GM23248 (cell line): ENCODE measurements around the gene JSRP1. TPM values are rescaled to one million over a fixed set of nuclear protein-coding genes. Genes with fewer than 3 reads are reported as not detected.

Experiments
- DNase-seq: peaks from one replicate; pipeline ENCODE4 v3.0.0-alpha.2; 2015
- H2AFZ ChIP-seq: fragments of 200-600 bp; sonication (generic); 2 replicates; pipeline ENCODE4 v1.6.1; 2016; ENCODE audit warnings: antibody characterized with exemption
- H3F3A ChIP-seq: fragments of 200-600 bp; sonication (generic); 2 replicates; pipeline ENCODE4 v1.6.1; 2016; ENCODE audit warnings: mild to moderate bottlenecking, antibody characterized with exemption, mixed run types; ENCODE audit not compliant: insufficient read depth
- H3K27ac ChIP-seq: fragments of 200-600 bp; sonication (generic); 2 replicates; pipeline ENCODE4 v1.5.1; 2016; ENCODE audit warnings: mild to moderate bottlenecking
- H3K27me3 ChIP-seq: fragments of 200-600 bp; sonication (generic); replicated peaks from 2 replicates; pipeline ENCODE4 v1.6.1; 2016; ENCODE audit warnings: mild to moderate bottlenecking; ENCODE audit not compliant: insufficient read depth
- H3K36me3 ChIP-seq: fragments of 200-600 bp; sonication (generic); 2 replicates; pipeline ENCODE4 v1.6.1; 2016; ENCODE audit warnings: low read depth, mild to moderate bottlenecking
- H3K4me1 ChIP-seq: fragments of 200-600 bp; sonication (generic); 2 replicates; pipeline ENCODE4 v1.6.1; 2016; ENCODE audit warnings: mild to moderate bottlenecking; ENCODE audit not compliant: insufficient read depth
- H3K4me2 ChIP-seq: fragments of 200-600 bp; sonication (generic); one replicate; pipeline ENCODE4 v1.6.1; 2016; ENCODE audit warnings: mild to moderate bottlenecking; ENCODE audit not compliant: unreplicated experiment
- H3K4me3 ChIP-seq: fragments of 200-600 bp; sonication (generic); 2 replicates; pipeline ENCODE4 v1.5.1; 2016; ENCODE audit warnings: mild to moderate bottlenecking
- H3K79me2 ChIP-seq: fragments of 200-600 bp; sonication (generic); 2 replicates; pipeline ENCODE4 v1.6.1; 2016; ENCODE audit warnings: mild to moderate bottlenecking; ENCODE audit not compliant: insufficient read depth
- H3K9ac ChIP-seq: fragments of 200-600 bp; sonication (generic); 2 replicates; pipeline ENCODE4 v1.6.1; 2016; ENCODE audit warnings: mild to moderate bottlenecking
- H3K9me2 ChIP-seq: fragments of 200-600 bp; sonication (generic); 2 replicates; pipeline ENCODE4 v1.6.1; 2016; ENCODE audit warnings: mixed run types, mild to moderate bottlenecking, moderate library complexity; ENCODE audit not compliant: insufficient read depth
- H3K9me3 ChIP-seq: fragments of 200-600 bp; sonication (generic); one replicate; pipeline ENCODE4 v1.6.1; 2017; ENCODE audit warnings: low read depth
- H4K20me1 ChIP-seq: fragments of 200-600 bp; sonication (generic); 2 replicates; pipeline ENCODE4 v1.6.0; 2016; ENCODE audit not compliant: insufficient read depth
- EZH2 ChIP-seq: fragments of 200-600 bp; sonication (generic); IDR thresholded peaks from 2 replicates; pipeline ENCODE4 v1.6.1; 2018; ENCODE audit warnings: antibody characterized with exemption, mild to moderate bottlenecking; ENCODE audit not compliant: insufficient read depth, poor library complexity, severe bottlenecking
- EZH2phosphoT487 ChIP-seq: fragments of 200-600 bp; sonication (generic); IDR thresholded peaks from 2 replicates; pipeline ENCODE4 v1.6.1; 2018; ENCODE audit warnings: antibody characterized with exemption, moderate library complexity, mild to moderate bottlenecking, low read depth; ENCODE audit not compliant: insufficient read depth
- WGBS, 2 experiments: methylation state at CpG; one replicate each; pipeline ENCODE4 v1.1.6; 2015 to 2017; ENCODE audit warnings: low lambda C conversion rate in 2 of 2, low coverage in 1 of 2; ENCODE audit errors: missing lambda C conversion rate in 2 of 2; 5-methylcytosine and 5-hydroxymethylcytosine counted together
- in situ Hi-C: fragments of 300-500 bp; cut with MboI; formaldehyde crosslinking; loops from 2 replicates; pipeline ENCODE4 v1.15.0; 2020
- polyA plus RNA-seq: library from polyadenylated mRNA; unstranded; fragments of >200 nt; fragmentation: Nextera tagmentation; extraction: Ambion mirVana; gene quantifications from 2 replicates; pipeline ENCODE4 v1.2.1, GENCODE V29; 2016
- total RNA-seq: library from RNA; depleted of rRNA; stranded (reverse); fragments of >200 nt; shearing (Covaris generic); gene quantifications from 2 replicates; pipeline ENCODE4 v1.2.3, GENCODE V29; 2014

JSRP1 gene
- total and polyA plus RNA-seq, 2 experiments from 2014 or later, result not detected

DNA sequence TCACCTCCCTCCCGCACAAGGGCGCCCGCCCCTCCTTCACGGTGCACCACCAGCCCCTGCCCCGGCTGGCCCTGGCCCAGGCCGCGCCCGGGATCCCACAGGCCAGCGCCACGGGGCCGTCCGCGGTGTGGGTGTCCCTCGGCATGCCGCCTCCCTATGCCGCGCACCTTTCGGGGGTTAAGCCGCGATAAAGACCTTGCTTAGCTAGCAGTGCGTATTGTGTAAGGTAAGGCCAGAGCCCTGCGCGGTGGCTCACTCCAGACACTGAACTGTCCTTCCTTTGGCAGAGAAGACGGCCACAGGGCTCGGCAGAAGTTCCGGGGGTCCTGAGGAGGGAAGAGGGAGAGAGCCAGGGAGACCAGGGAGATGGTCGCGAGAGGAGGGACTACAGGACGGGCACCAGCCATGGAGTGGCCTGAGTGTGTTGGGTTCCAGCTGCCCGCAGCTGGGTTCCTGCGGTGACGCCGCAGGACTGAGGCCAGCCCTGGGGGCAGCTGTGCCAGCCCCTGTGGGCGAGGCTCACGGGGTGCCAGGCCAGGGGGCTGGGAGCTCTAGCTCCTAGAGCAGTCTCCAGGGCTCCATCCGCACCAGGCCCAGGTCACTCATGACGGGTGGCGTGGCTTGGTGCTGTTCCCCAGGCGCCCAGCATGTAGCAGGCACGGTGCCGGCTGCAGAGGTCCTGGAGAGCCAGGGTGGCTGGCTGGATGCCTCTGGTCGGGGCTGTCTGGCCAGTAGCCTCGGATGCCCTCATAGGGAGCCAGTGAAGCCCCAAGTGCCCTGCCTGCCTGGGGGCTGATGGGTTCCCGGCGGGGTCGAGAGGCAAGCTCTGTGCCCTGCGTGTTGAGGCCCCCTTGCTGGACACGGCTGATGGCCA lies 27.8 kb downstream of the JSRP1 start:
- Histone ChIP-seq H3K4me3 (no peak overlapping the region), H3K4me1 (no peaks in the 10 kb centered on the region), H3K27ac (no peak overlapping the region), H3F3A (peaks cover 19% of the 10 kb centered on the region; the same call in 1 of the 2 replicates), H2AFZ (no peak overlapping the region), H3K9me3 (no peaks in the 10 kb centered on the region), H3K79me2 (peaks cover 25% of the 10 kb centered on the region), H3K36me3 (peaks cover 2% of the 10 kb centered on the region; the same call in 1 of the 2 replicates), H3K9ac (no peak overlapping the region), H3K27me3 (no peaks in the 10 kb centered on the region), H3K9me2 (no peaks in the 10 kb centered on the region), H4K20me1 (no peaks in the 10 kb centered on the region), H3K4me2 (no peak overlapping the region)
- in situ Hi-C loops, result no loop called here
- TF ChIP-seq EZH2phosphoT487, result no peak
- no peak for TF ChIP-seq EZH2
- 91 to 95% methylated on average over 39 to 42 of the region's 48 CpGs for whole genome bisulfite sequencing, 2 experiments
- DNase-seq, result no peak

GRCh38 chr19:2227415-2228156 lies 28.6 kb downstream of the JSRP1 start:
- Histone ChIP-seq H3K36me3 (peaks cover 2% of the 10 kb centered on the region; the same call in 1 of the 2 replicates), H3K27ac (no peak overlapping the region), H3K27me3 (no peaks in the 10 kb centered on the region), H3K79me2 (peaks cover 17% of the 10 kb centered on the region), H3K9me3 (no peaks in the 10 kb centered on the region), H4K20me1 (no peaks in the 10 kb centered on the region), H2AFZ (no peak overlapping the region), H3K9ac (no peak overlapping the region), H3F3A (peaks cover 15% of the 10 kb centered on the region; the same call in 1 of the 2 replicates), H3K4me1 (no peaks in the 10 kb centered on the region), H3K9me2 (no peaks in the 10 kb centered on the region), H3K4me2 (no peak overlapping the region), H3K4me3 (no peak overlapping the region)
- no peak for DNase-seq
- in situ Hi-C loops, result no loop called here
- TF ChIP-seq EZH2phosphoT487 (no peak), EZH2 (no peak)
- WGBS, 2 experiments, result 95 to 97% methylated on average over 8 to 67 of the region's 67 CpGs

DNA sequence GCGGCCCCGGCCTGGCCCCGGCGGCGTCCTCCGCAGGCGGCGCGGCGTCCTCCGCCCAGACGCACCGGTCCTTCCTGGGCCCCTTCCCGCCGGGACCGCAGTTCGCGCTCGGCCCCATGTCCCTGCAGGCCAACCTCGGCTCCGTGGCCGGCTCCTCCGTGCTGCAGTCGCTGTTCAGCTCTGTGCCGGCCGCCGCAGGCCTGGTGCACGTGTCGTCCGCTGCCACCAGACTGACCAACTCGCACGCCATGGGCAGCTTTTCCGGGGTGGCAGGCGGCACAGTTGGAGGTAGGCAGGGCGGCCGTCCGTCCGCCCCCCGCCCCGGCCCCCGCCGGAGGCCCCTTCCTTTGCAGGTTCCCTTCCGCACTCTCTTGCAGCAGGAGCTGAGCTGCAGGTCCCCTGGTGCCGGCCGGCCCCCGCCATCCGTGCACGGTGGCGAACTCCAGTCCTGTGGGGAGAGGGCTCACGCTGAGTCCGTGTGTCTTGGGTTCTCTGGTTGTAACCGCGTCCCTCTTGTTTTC lies 29.3 kb downstream of the JSRP1 start:
- H3K27me3 ChIP-seq, result no peaks in the 10 kb centered on the region
- no peak for DNase-seq
- WGBS, 2 experiments, result 95 to 96% methylated on average over 29 to 53 of the region's 53 CpGs
- H3K9me3 ChIP-seq, result no peaks in the 10 kb centered on the region
- H3K27ac ChIP-seq, result no peak overlapping the region
- H3K9me2 ChIP-seq, result no peaks in the 10 kb centered on the region
- TF ChIP-seq EZH2, result no peak
- no peak for TF ChIP-seq EZH2phosphoT487
- H4K20me1 ChIP-seq, result no peaks in the 10 kb centered on the region
- H3K9ac ChIP-seq, result no peak overlapping the region
- peaks cover 2% of the 10 kb centered on the region; the same call in 1 of the 2 replicates for H3K36me3 ChIP-seq
- H3K4me3 ChIP-seq, result no peak overlapping the region
- no peak overlapping the region for H3K4me2 ChIP-seq
- no peaks in the 10 kb centered on the region for H3K4me1 ChIP-seq
- in situ Hi-C loops, result no loop called here
- H3K79me2 ChIP-seq, result peaks cover 10% of the 10 kb centered on the region
- no peak overlapping the region for H2AFZ ChIP-seq
- peaks cover 11% of the 10 kb centered on the region; the same call in 1 of the 2 replicates for H3F3A ChIP-seq
